Measurements from ENCODE around the gene ACBD3. TPM values are rescaled to one million over a fixed set of nuclear protein-coding genes. Genes with fewer than 3 reads are reported as not detected.
A peak's percentile ranks its signal among the peaks of the same experiment; 100 is the strongest.

The ACBD3 gene
- total and polyA plus RNA-seq, 5 donors: 9.5 to 38.4 (median 26.4) TPM

DNA sequence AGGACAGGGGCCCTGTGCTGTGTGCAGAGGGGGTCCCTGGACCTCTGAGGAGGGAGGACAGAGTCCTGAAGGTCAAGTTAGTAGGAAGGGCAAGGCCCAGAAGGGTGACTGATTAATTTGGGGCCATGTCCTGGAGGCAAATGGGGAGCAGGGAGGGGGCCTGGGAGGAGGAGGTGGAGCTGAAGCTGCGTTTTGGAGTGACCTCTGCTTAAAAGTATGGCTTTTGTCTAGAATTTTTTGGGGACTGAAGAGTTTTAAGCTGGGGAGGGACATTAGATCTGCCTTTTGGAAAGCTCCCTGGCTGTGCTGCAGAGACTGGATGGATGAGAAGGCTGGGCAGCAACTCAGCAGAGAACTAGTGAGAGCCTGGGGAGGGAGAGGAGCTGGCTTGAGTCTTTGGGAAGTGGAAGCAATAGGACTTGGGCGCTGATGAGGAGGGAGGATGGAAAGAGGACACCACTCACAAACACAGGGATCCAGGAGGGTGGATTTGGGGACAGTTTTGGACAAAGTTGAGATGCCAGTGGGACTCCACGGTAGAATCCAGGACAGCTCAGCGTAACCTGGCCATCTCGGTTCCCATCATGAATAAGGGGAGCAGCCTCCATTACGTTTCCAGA lies 52.9 kb downstream of the ACBD3 start:
- intact Hi-C loops (cut with DNase I): no loop called here
- no peak overlapping the region for H3K4me3 ChIP-seq (ENCODE audit: low read length)
- DNase-seq (no peak), ATAC-seq (no peak)
- no peak overlapping the region for H3K27ac ChIP-seq (ENCODE audit: low read length)
- H3K4me1 ChIP-seq (ENCODE audit: control insufficient read depth, insufficient read depth, low read length): peaks cover 3% of the 10 kb centered on the region
- H3K9me3 ChIP-seq (ENCODE audit: control insufficient read depth, low read length): no peaks in the 10 kb centered on the region
- WGBS: 87% methylated on average over 6 of the region's 6 CpGs
- H3K27me3 ChIP-seq (ENCODE audit: control insufficient read depth, insufficient read depth): no peaks in the 10 kb centered on the region

DNA sequence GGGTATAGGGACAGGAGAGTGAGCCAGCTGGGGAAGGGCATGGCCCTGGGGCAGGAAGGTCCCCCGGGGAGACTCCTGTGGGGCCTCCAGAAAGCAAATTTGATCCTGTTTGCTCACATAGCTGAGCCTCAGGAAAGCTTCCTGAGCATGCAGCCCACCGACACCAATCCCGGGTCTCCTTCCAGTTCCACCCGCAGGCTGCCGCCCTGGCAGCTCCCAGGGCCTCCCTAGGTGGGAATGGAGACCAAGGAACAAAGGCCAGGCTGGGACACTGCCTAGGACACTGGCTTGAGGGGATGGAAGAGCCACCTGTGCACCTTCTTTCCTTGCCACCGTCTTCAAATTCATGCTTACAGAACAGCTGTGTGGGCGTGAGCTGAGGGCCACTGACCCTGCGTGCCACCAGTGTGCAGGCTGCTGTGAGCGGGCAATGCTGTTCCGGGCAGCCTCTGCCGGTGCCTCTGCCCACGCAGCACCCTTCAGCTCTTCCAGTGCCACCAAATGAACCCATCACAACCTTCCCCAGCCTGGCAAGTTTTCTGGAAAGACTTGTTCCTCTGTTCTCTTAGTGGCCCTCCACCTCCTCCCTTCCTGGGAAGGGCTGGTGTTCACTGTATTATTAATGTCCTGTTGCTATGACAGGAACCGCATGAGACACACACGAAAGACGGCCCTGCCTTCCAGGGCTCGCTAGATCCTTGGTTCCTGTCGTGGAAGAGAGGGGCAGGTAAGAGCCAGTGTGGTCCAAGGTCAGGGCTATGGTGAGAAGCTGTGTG lies 53.6 kb downstream of the ACBD3 start:
- intact Hi-C loops (cut with DNase I): no loop called here
- Histone ChIP-seq H3K4me1 (ENCODE audit: control insufficient read depth, insufficient read depth, low read length) (peaks cover 3% of the 10 kb centered on the region), H3K27me3 (ENCODE audit: control insufficient read depth, insufficient read depth) (no peaks in the 10 kb centered on the region), H3K4me3 (ENCODE audit: low read length) (no peak overlapping the region), H3K27ac (ENCODE audit: low read length) (no peak overlapping the region), H3K9me3 (ENCODE audit: control insufficient read depth, low read length) (no peaks in the 10 kb centered on the region)
- ATAC-seq (no peak), DNase-seq (peak in 1 of 3 donors; percentile 19)
- 75% methylated on average over 17 of the region's 17 CpGs for WGBS

DNA sequence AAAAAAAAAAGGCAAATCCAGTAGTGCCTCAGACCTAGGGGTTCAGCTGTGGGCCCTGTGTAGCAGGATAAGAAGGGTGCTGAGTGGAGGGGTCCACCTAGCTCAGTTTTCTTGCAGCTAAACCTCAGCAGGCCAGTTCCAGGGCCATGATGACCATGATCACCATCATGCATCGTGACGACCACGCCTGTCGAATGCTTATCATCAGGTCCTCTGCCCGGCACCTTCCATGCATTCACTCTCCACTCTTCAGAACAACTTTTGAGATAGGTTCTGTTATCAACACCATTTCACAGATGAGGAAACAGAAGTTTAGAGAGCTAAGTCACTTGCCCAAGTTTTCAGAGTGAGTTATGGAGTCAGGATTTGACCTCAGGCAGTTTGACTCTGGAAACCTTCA lies 54.9 kb downstream of the ACBD3 start:
- H3K9me3 ChIP-seq (ENCODE audit: control insufficient read depth, low read length): no peaks in the 10 kb centered on the region
- DNase-seq (peak in 1 of 3 donors; percentile 8), ATAC-seq (no peak)

GRCh38 chr1:226129230-226129629 lies 57.3 kb downstream of the ACBD3 start:
- Histone ChIP-seq H3K9me3 (ENCODE audit: control insufficient read depth, low read length) (no peaks in the 10 kb centered on the region), H3K4me3 (ENCODE audit: low read length) (no peak overlapping the region), H3K27me3 (ENCODE audit: control insufficient read depth, insufficient read depth) (no peaks in the 10 kb centered on the region), H3K27ac (ENCODE audit: low read length) (no peak overlapping the region), H3K4me1 (ENCODE audit: control insufficient read depth, insufficient read depth, low read length) (no peaks in the 10 kb centered on the region)
- no peak for ATAC-seq
- intact Hi-C loops (cut with DNase I): loop anchor here in 2 of 4 donors (5.0 to 10.0 kb wide), 3 partner anchors 64 to 203 kb away; partner anchors contain the start of gene H3-3A (in 1 of the 2)
- WGBS: 100% methylated on average over 2 of the region's 2 CpGs
- DNase-seq: no peak

More for the DNA sequence above, 54.9 kb downstream of the ACBD3 start:
- 68% methylated on average over 5 of the region's 5 CpGs for WGBS
- Histone ChIP-seq H3K27ac (ENCODE audit: low read length) (no peak overlapping the region), H3K27me3 (ENCODE audit: control insufficient read depth, insufficient read depth) (no peaks in the 10 kb centered on the region), H3K4me3 (ENCODE audit: low read length) (no peak overlapping the region), H3K4me1 (ENCODE audit: control insufficient read depth, insufficient read depth, low read length) (peaks cover 3% of the 10 kb centered on the region)
- intact Hi-C loops (cut with DNase I): no loop called here

- no peak overlapping the region for H3K4me3 ChIP-seq (ENCODE audit: low read length)
- DNase-seq (peak in 2 of 3 donors; percentile 12 to 27), ATAC-seq (peak in 1 of 2 donors; percentile 7)
- intact Hi-C loops (cut with DNase I): loop anchor here in 2 of 4 donors (5.0 to 10.0 kb wide), 3 partner anchors 64 to 204 kb away; partner anchors contain the start of gene H3-3A (in 1 of the 2)
- no peaks in the 10 kb centered on the region for H3K4me1 ChIP-seq (ENCODE audit: control insufficient read depth, insufficient read depth, low read length)
- no peaks in the 10 kb centered on the region for H3K9me3 ChIP-seq (ENCODE audit: control insufficient read depth, low read length)
- no peaks in the 10 kb centered on the region for H3K27me3 ChIP-seq (ENCODE audit: control insufficient read depth, insufficient read depth)
- 52% methylated on average over 8 of the region's 8 CpGs for WGBS
- no peak overlapping the region for H3K27ac ChIP-seq (ENCODE audit: low read length)
Observed at GRCh38 chr1:226128487-226129075, 58.0 kb downstream of the ACBD3 start.

DNA sequence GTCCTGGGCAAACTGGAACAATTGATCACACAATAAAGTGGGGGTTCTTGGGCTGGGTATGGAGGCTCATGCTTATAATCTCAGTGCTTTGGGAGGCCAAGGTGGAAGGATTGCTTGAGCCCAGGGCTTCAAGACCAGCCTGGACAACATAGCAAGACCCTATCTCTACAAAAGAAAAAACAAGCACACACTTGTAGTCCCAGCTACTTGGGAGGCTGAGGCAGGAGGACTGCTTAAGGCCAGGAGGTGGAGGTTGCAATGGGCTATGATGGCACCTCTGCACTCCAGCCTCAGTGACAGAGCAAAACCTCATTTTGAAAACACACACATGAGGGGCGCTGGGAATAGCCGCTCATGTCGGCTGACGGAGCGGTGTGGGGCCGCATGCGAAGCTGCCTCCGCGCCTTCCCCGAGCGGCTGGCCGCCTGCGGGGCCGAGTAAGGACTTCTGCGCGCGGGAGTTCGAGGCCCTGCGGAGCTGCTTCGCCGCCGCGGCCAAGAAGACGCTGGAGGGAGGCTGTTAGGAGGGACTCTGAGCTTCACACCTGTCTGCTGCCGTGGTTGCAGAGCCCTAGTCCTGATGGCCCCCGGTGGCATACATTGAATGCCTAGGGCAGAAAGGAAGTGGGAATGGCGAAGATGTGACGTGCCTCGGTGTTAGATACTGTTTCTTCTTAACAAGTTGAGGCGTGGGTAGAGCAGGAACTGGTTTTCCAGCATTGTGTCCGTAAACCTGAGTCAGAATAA lies 59.5 kb downstream of the ACBD3 start:
- intact Hi-C loops (cut with DNase I): loop anchor here in 2 of 4 donors (5.0 to 10.0 kb wide), 3 partner anchors 62 to 205 kb away; partner anchors contain the start of gene H3-3A (in 1 of the 2)
- no peaks in the 10 kb centered on the region for H3K4me1 ChIP-seq (ENCODE audit: control insufficient read depth, insufficient read depth, low read length)
- no peak overlapping the region for H3K4me3 ChIP-seq (ENCODE audit: low read length)
- DNase-seq: peak in 1 of 3 donors; percentile 38
- H3K27ac ChIP-seq (ENCODE audit: low read length): no peak overlapping the region
- ATAC-seq: peak in 1 of 2 donors; percentile 23
- no peaks in the 10 kb centered on the region for H3K27me3 ChIP-seq (ENCODE audit: control insufficient read depth, insufficient read depth)
- WGBS: 66% methylated on average over 31 of the region's 31 CpGs
- H3K9me3 ChIP-seq (ENCODE audit: control insufficient read depth, low read length): no peaks in the 10 kb centered on the region

GRCh38 chr1:226125831-226126230 lies 60.7 kb downstream of the ACBD3 start:
- ATAC-seq (no peak), DNase-seq (peak in 1 of 3 donors; percentile 23)
- Histone ChIP-seq H3K9me3 (ENCODE audit: control insufficient read depth, low read length) (no peaks in the 10 kb centered on the region), H3K27me3 (ENCODE audit: control insufficient read depth, insufficient read depth) (no peaks in the 10 kb centered on the region), H3K27ac (ENCODE audit: low read length) (no peak overlapping the region), H3K4me3 (ENCODE audit: low read length) (no peak overlapping the region), H3K4me1 (ENCODE audit: control insufficient read depth, insufficient read depth, low read length) (no peaks in the 10 kb centered on the region)
- 97% methylated on average over 10 of the region's 10 CpGs for WGBS
- intact Hi-C loops (cut with DNase I): loop anchor here in 3 of 4 donors (2.0 to 10.0 kb wide), 4 partner anchors 61 to 206 kb away; partner anchors contain the start of gene H3-3A (in 1 of the 3)

DNA sequence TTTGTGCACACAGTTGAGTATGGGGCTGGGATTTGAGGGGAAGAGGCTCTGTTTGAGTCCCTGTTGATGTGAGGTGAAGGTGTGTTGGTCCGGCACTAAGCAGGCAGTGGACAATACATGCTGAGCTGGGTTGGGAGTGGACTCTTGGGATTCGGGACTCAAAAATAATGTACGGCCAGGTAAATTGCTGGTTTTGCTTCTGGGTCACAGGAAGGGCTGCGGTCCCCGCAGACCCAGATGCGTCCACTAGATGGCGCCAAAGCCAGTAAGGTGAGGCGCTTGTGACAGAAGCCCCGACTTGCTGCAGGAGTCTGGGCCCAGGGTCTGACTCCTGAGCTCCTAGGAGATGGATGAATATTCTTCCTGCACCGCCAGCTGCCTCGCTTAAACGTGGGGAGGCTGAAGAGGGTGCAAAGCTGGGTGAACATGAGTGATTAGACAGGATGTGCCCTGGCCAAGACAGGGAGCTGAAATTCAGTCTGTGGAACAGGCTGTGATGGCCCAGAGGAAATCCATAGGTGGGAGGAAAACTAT lies 61.4 kb downstream of the ACBD3 start:
- Histone ChIP-seq H3K27ac (ENCODE audit: low read length) (no peak overlapping the region), H3K27me3 (ENCODE audit: control insufficient read depth, insufficient read depth) (no peaks in the 10 kb centered on the region), H3K9me3 (ENCODE audit: control insufficient read depth, low read length) (no peaks in the 10 kb centered on the region), H3K4me1 (ENCODE audit: control insufficient read depth, insufficient read depth, low read length) (no peaks in the 10 kb centered on the region), H3K4me3 (ENCODE audit: low read length) (no peak overlapping the region)
- peak; percentile 80 to 94 (median 93) for DNase-seq
- intact Hi-C loops (cut with DNase I): loop anchor here in 3 of 4 donors (2.0 to 10.0 kb wide), 4 partner anchors 60 to 207 kb away; partner anchors contain the start of gene H3-3A (in 1 of the 3)
- 4% methylated on average over 12 of the region's 12 CpGs for WGBS
- peak in 1 of 2 donors; percentile 40 for ATAC-seq

- intact Hi-C loops (cut with DNase I): loop anchor here (2.0 to 10.0 kb wide), 4 partner anchors 57 to 73 kb away; partner anchors contain the start of gene H3-3A (in 1 of the 4)
- DNase-seq: peak in 2 of 3 donors; percentile 42 to 59
- Histone ChIP-seq H3K27ac (ENCODE audit: low read length) (no peak overlapping the region), H3K4me1 (ENCODE audit: control insufficient read depth, insufficient read depth, low read length) (no peaks in the 10 kb centered on the region), H3K4me3 (ENCODE audit: low read length) (no peak overlapping the region), H3K9me3 (ENCODE audit: control insufficient read depth, low read length) (no peaks in the 10 kb centered on the region), H3K27me3 (ENCODE audit: control insufficient read depth, insufficient read depth) (no peaks in the 10 kb centered on the region)
- ATAC-seq: no peak
- 90% methylated on average over 14 of the region's 14 CpGs for WGBS
Observed at GRCh38 chr1:226123591-226124471, 62.7 kb downstream of the ACBD3 start.
